Hepatocyte (in vitro differentiated cells): Measurements from ENCODE around the gene NEK4.

Experiments used
- CTCF ChIP-seq: fragments of 200-600 bp; sonication (generic); IDR thresholded peaks from 2 replicates; pipeline ENCODE4 v1.5.1; 2016; ENCODE audit warnings: antibody characterized with exemption, mild to moderate bottlenecking; ENCODE audit not compliant: poor library complexity
- EZH2 ChIP-seq: fragments of 200-600 bp; sonication (generic); IDR thresholded peaks from 2 replicates; pipeline ENCODE4 v1.6.1; 2016; ENCODE audit warnings: antibody characterized with exemption, mild to moderate bottlenecking, borderline replicate concordance
- EZH2phosphoT487 ChIP-seq: fragments of 200-600 bp; sonication (generic); IDR thresholded peaks from one replicate; pipeline ENCODE4 v1.6.1; 2018; ENCODE audit warnings: antibody characterized with exemption, mild to moderate bottlenecking, low read depth, moderate library complexity; ENCODE audit not compliant: unreplicated experiment, severe bottlenecking

GRCh38 chr3:52681596-52681995, 89.1 kb downstream of the NEK4 start:
- TF ChIP-seq CTCF, result no peak
- TF ChIP-seq EZH2, result no peak
- TF ChIP-seq EZH2phosphoT487, result no peak
